ENCODE data around the gene MIEF1. TPM values are rescaled to one million over a fixed set of nuclear protein-coding genes. Genes with fewer than 3 reads are reported as not detected.
A peak's percentile ranks its signal among the peaks of the same experiment; 100 is the strongest.

The MIEF1 gene
- total and polyA plus RNA-seq, 2 of the 8 experiments (the other 6 are each of a cell fraction or from before 2014, with no cell fraction given) = 16.8 to 32.7 TPM

DNA sequence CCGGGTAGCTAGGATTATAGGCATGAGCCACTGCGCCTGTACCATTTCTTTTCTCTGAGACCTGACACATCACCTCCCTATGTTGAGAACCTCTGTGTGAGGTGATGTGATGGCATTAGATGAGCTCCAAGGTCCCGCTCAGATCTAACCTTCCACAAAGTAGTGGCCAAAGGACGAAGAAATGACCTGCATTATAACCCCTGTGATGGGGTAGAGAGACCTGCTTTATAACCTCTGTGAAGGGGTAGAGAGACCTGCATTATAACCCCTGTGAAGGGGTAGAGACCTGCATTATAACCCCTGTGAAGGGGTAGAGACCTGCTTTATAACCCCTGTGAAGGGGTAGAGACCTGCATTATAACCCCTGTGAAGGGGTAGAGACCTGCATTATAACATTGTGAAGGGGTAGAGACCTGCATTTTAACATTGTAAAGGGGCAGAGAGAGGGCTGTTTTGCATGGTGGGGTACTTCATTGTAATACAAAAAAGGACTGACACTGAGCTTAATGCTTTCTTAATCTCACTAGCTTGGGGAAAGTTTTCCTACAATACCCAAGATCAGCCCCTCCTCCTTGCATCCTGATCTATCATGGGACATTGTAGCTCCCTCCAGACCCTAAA, 8.5 kb downstream of the MIEF1 start (continued):
- no peak for TF ChIP-seq E2F6 (IDR thresholded peaks at IDR 0.05)
- TF ChIP-seq EP300 (IDR thresholded peaks at IDR 0.05; ENCODE audit: borderline replicate concordance in 1 of 2, low read depth in 2 of 2, low read length in 2 of 2) = peak in 1 of 2 experiments; percentile 80; a peak in 1 of 3 replicates
- no peak for TF ChIP-seq KDM5A (IDR thresholded peaks at IDR 0.05; ENCODE audit: low read length)
- TF ChIP-seq RXRA (IDR thresholded peaks at IDR 0.05; ENCODE audit: insufficient read depth, low read depth, low read length) = peak; percentile 96
- no peak for TF ChIP-seq PHF8 (conservative IDR thresholded peaks at IDR 0.05; ENCODE audit: low read depth, low read length)
- peak; percentile 98 for TF ChIP-seq POLR2AphosphoS5 (IDR thresholded peaks at IDR 0.05; ENCODE audit: low read depth, low read length)
- TF ChIP-seq CBX5 (IDR thresholded peaks at IDR 0.05; ENCODE audit: low read depth, low read length) = no peak
- no peak for TF ChIP-seq RNF2 (IDR thresholded peaks at IDR 0.05; ENCODE audit: borderline replicate concordance, low read depth, low read length, missing control alignments, poor library complexity, severe bottlenecking)
